IgD-negative memory B cell (primary cell): ENCODE results near the gene RGS11. TPM values are rescaled to one million over a fixed set of nuclear protein-coding genes. Genes with fewer than 3 reads are reported as not detected.
"Not testable (repeated sequence)": the region's sequence is repeated elsewhere in the genome, so short reads cannot be mapped to it uniquely, and the experiment has no call there.

ENCODE experiments used
- H3K27ac Mint-ChIP-seq, 3 donors: one replicate each; pipeline ENCODE4 v1.8.0; 2020 to 2022; ENCODE audit warnings: mild to moderate bottlenecking in 3 of 3, mixed read lengths in 3 of 3, moderate library complexity in 1 of 3
- H3K27me3 Mint-ChIP-seq: one replicate; pipeline ENCODE4 v1.8.0; 2021; ENCODE audit warnings: mixed read lengths
- H3K36me3 Mint-ChIP-seq: one replicate; pipeline ENCODE4 v1.8.0; 2020; ENCODE audit warnings: mild to moderate bottlenecking, mixed read lengths
- H3K4me1 Mint-ChIP-seq, 3 donors: one replicate each; pipeline ENCODE4 v1.8.0; 2020 to 2022; ENCODE audit warnings: mixed read lengths in 3 of 3, mild to moderate bottlenecking in 1 of 3
- H3K4me3 Mint-ChIP-seq, 4 donors: one replicate each; pipeline ENCODE4 v1.8.0; 2020 to 2022; ENCODE audit warnings: mild to moderate bottlenecking in 4 of 4, mixed read lengths in 4 of 4, moderate library complexity in 3 of 4
- H3K9me3 Mint-ChIP-seq, 3 donors: one replicate each; pipeline ENCODE4 v1.8.0; 2020 to 2021; ENCODE audit warnings: mixed read lengths in 3 of 3, mild to moderate bottlenecking in 1 of 3
- polyA plus RNA-seq: library from polyadenylated mRNA; unstranded; fragments of 300-500 nt; fragmentation: Illumina TruSeq; gene quantifications from one replicate; pipeline ENCODE4 v1.2.3, GENCODE V29; 2021

Gene RGS11
- polyA plus RNA-seq, 1 donor from 2014 or later, result not detected

DNA sequence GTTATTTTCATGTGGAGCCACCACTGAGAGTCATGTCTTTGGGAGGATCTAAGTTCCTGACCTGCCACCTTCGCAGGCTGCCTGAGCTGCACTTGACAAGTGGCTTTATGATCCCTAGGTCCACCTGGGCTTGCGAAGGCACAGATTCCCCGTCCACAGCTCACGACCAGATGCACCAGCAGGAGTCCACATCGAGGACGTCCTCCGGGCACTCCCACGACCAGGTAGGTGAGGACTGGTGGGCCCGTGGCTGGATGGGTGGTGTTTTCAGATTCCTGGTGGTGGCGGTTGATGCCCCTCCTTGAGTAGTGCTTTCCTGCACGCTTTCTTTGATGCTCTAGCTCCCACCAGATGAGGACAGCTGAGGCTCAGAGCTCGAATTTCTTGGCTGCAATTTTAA is 26.3 kb downstream of the RGS11 start:
- H3K9me3 Mint-ChIP-seq, result no peaks in the 10 kb centered on the region
- peaks cover 11% of the 10 kb centered on the region for H3K36me3 Mint-ChIP-seq
- no peak overlapping the region for H3K4me3 Mint-ChIP-seq
- H3K27ac Mint-ChIP-seq, result no peak overlapping the region
- no peaks in the 10 kb centered on the region for H3K27me3 Mint-ChIP-seq
- peaks cover 5 to 9% (median 8%) of the 10 kb centered on the region in 3 donors for H3K4me1 Mint-ChIP-seq

DNA sequence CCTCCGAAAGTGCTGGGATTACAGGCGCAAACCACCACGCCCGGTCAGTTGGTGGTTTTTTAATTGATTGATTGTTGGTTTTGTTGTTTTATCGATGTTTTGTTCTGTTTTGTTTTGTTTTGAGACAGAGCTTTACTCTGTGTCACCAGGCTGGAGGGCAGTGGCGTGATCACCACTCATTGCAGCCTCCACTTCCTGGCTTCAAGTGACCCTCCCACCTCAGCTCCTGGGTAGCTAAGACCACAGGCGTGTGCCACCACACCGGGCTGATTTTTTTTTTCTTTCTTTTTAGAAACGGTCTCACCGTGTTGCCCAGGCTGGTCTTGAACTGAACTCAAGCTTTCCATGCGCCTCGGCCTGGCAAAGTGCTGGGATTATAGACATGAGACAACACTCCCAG is 28.7 kb downstream of the RGS11 start:
- peaks cover 0 to 3% (median 1%) of the 10 kb centered on the region in 3 donors for H3K4me1 Mint-ChIP-seq
- no peaks in the 10 kb centered on the region for H3K27me3 Mint-ChIP-seq
- H3K4me3 Mint-ChIP-seq, result no peak overlapping the region
- H3K36me3 Mint-ChIP-seq, result peaks cover 9% of the 10 kb centered on the region
- no peaks in the 10 kb centered on the region for H3K9me3 Mint-ChIP-seq
- no peak overlapping the region for H3K27ac Mint-ChIP-seq

DNA sequence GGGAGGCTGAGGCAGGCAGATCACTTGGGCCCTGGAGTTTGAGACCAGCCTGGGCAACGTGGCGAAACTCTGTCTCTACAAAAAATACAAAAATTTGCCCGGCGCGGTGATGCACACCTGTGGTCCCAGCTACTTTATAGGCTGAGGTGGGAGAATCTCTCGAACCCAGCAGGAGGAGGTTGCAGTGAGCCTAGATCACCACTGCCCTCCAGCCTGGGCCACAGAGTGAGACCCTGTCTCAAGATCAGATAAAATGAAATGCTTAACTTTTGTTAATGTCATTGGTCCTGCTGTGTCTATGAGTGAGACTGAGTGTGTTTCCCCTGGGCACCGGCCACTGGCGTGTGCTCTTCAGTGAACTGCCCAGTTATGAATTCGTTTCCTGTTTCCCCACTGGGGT is 30.6 kb downstream of the RGS11 start:
- no peak overlapping the region for H3K27ac Mint-ChIP-seq
- no peaks in the 10 kb centered on the region for H3K9me3 Mint-ChIP-seq
- H3K4me1 Mint-ChIP-seq, result peaks cover 0 to 5% (median 3%) of the 10 kb centered on the region in 3 donors
- H3K36me3 Mint-ChIP-seq, result peaks cover 2% of the 10 kb centered on the region
- H3K27me3 Mint-ChIP-seq, result no peaks in the 10 kb centered on the region
- H3K4me3 Mint-ChIP-seq, result no peak overlapping the region

DNA sequence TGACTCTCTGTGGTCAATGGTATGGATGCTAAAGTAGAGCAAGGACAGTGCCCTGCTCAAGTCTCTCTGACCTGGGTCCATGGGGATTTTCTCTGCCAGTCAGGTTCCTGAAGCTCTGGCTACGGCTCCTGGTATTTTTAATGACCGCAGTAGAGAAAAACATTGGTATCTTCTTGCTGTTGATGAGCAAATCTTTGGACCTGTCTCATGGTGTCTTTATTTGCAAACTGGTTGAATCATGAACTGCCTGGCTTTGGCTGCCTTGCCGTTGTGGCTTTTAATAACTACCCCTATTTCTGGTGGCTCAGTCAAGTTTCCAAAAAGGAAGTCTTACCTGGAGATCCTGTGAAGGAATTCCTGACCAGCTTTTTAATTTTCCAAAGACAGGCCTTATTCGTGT is 32.4 kb downstream of the RGS11 start:
- H3K9me3 Mint-ChIP-seq, result no peaks in the 10 kb centered on the region
- no peak overlapping the region for H3K4me3 Mint-ChIP-seq
- H3K4me1 Mint-ChIP-seq, result peaks cover 3 to 10% (median 6%) of the 10 kb centered on the region in 3 donors
- H3K27ac Mint-ChIP-seq, result no peak overlapping the region
- H3K36me3 Mint-ChIP-seq, result peaks cover 4% of the 10 kb centered on the region
- no peaks in the 10 kb centered on the region for H3K27me3 Mint-ChIP-seq

DNA sequence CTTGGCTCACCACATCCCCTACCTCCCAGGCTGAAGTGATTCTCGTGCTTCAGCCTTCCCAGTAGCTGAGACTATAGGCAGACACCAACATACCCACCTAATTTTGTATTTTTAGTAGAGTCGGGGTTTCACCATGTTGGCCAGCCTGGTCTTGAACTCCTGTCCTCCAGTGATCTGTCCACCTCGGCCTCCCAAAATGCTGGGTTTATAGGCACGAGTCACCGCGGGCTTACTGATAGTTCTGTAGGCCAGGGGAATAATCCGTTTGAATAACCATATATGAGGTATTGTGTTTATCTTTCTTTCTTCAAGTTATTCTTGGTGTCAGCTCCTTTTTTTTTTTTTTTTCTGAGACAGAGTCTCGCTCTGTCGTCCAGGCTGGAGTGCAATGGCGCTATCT is 33.5 kb downstream of the RGS11 start:
- Mint-ChIP-seq H3K9me3 (no peaks in the 10 kb centered on the region), H3K36me3 (peaks cover 2% of the 10 kb centered on the region), H3K4me3 (no peak overlapping the region), H3K27me3 (no peaks in the 10 kb centered on the region), H3K4me1 (peaks cover 3 to 10% (median 6%) of the 10 kb centered on the region in 3 donors), H3K27ac (no peak overlapping the region)

DNA sequence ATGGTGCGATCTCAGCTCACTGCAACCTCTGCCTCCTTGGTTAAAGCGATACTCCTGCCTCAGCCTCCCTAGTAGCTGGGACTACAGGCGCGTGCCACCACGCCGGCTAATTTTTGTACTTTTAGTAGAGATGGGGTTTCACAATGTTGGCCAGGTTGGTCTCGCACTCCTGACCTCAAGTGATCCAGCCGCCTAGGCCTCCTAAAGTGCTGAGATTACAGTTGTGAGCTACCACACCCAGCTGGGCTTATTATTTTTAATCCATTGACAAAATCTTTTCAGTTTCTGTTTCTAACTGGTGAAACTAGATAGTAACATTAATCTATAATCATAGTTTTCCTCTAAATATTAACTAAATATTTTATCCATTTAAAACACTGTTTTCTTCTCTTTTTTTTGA is 35.2 kb downstream of the RGS11 start:
- Mint-ChIP-seq H3K4me3 (no peak overlapping the region), H3K27ac (peak overlapping the region in 1 of 3 donors; percentile 28), H3K27me3 (no peaks in the 10 kb centered on the region), H3K36me3 (peaks cover 2% of the 10 kb centered on the region), H3K9me3 (no peaks in the 10 kb centered on the region), H3K4me1 (peaks cover 5 to 13% (median 6%) of the 10 kb centered on the region in 3 donors)

DNA sequence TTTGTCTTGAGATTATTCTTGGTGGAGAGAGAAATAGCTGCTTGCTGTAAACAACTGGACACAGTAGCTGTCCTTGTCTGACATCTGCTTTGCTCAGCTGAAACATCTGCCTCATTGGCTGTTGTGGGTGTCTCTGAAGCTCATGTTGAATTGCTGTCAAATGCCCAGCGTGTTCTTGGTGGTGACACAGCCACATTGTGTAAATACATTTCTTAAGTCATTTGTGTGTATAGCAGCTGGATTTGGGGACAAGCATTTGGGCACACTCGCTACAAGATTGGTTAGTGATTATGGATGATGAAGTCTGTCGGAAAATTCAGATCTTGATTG is 35.8 kb downstream of the RGS11 start:
- Mint-ChIP-seq H3K4me3 (peak overlapping the region in 1 of 4 donors; percentile 5), H3K27me3 (no peaks in the 10 kb centered on the region), H3K9me3 (no peaks in the 10 kb centered on the region), H3K4me1 (peaks cover 9 to 15% (median 10%) of the 10 kb centered on the region in 3 donors), H3K36me3 (peaks cover 2% of the 10 kb centered on the region), H3K27ac (peak overlapping the region in 2 of 3 donors; percentile 19 to 21)

DNA sequence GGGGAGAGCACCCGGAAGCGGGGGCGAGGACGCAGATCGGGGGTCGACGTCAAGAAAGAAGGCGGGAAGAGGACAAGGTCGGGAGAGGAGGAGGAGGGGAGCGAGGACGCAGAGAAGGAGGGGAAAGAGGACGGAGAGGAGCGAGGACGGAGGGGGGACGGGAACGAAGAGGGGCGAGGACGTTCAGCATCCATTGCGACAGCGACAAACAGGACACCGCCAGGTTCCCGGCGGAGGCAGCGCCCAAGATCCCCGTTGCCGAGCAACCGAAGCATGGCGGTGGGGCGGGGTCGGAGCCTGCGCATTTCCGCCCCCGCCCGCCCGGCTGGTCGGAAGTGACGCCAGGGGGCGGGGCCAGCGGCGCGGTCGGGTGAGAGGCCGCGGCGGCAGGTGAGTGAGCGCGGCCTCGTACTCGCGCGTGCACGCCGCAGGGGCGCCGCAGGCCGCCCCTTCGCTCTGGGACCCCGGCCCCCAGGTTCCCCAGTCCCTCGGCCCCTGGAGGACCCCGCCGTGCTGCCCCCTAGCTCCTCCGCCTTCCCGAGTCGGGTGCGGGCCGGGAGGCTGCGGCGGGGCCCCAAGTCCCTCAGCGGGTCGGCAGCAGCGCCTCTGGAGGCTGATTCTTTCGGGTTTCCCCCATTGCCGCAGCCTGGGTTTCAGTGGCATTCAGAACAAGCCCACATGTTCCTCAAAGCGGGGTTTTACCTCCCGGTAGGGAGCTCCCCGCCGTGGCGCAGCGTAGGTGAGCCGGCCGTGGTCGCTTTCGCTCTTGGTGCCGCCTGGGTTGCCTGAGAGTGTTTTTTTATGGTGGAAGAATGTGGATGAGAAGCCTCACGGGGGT is 41.1 kb downstream of the RGS11 start, which contains the start of gene FAM234A:
FAM234A (plus strand) TSS at position 354 of the 838 bp plus-strand sequence. CDS start 19,593 bp downstream, outside the sequence.
- Mint-ChIP-seq H3K36me3 (peaks cover under 1% of the 10 kb centered on the region), H3K4me1 (peaks cover 8 to 10% (median 9%) of the 10 kb centered on the region in 3 donors), H3K4me3 (peak within 1 kb of the TSS; percentile 96 to 98 (median 96)), H3K9me3 (no peaks in the 10 kb centered on the region), H3K27ac (peak within 1 kb of the TSS; percentile 96 to 99 (median 98)), H3K27me3 (no peaks in the 10 kb centered on the region)

DNA sequence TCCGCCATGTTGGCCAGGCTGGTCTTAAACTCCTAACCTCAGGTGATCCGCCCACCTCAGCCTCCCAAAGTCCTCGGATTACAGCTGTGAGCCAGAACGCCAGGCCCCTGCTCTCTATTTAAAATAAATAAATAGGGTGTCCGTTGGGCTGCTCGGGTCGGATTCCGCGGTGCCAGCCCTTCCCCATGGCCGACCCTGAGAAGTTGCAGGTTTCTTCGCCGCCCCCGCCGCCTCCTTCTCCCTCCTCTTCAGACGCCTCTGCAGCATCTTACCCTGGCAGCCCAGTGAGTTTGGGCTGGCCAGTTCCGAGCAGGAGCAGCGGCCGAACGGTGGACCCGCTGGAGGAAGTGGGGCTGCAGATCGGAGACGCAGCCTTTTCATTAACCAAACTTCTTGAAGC is 44.8 kb downstream of the RGS11 start:
- H3K4me3 Mint-ChIP-seq, result peak overlapping the region in 1 of 4 donors; percentile 79
- no peaks in the 10 kb centered on the region for H3K27me3 Mint-ChIP-seq
- H3K27ac Mint-ChIP-seq, result peak overlapping the region in 1 of 3 donors; percentile 86
- no peaks in the 10 kb centered on the region for H3K36me3 Mint-ChIP-seq
- H3K4me1 Mint-ChIP-seq, result peaks cover 18 to 33% (median 23%) of the 10 kb centered on the region in 3 donors
- H3K9me3 Mint-ChIP-seq, result no peaks in the 10 kb centered on the region

DNA sequence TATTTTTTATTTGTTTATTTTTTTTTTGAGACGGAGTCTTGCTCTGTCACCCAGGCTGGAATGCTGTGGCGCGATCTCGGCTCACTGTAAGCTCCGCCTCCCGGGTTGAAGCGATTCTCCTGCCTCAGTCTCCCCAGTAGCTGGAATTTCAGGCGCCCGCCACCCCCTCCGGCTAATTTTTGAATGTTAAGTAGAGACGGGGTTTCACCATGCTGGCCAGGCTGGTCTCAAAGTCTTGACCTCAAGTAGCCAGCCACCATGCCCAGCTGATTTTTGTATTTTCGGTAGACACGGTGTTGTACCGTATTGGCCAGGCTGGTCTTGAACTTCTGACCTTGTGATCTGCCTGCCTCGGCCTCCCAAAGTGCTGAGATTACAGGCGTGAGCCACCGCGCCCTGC is 45.4 kb downstream of the RGS11 start:
- peak overlapping the region in 1 of 4 donors; percentile 43 for H3K4me3 Mint-ChIP-seq
- not testable (repeated sequence) for H3K9me3 Mint-ChIP-seq, H3K36me3 Mint-ChIP-seq, H3K27me3 Mint-ChIP-seq, H3K27ac Mint-ChIP-seq
- peaks cover 18 to 33% (median 23%) of the 10 kb centered on the region in 3 donors for H3K4me1 Mint-ChIP-seq

DNA sequence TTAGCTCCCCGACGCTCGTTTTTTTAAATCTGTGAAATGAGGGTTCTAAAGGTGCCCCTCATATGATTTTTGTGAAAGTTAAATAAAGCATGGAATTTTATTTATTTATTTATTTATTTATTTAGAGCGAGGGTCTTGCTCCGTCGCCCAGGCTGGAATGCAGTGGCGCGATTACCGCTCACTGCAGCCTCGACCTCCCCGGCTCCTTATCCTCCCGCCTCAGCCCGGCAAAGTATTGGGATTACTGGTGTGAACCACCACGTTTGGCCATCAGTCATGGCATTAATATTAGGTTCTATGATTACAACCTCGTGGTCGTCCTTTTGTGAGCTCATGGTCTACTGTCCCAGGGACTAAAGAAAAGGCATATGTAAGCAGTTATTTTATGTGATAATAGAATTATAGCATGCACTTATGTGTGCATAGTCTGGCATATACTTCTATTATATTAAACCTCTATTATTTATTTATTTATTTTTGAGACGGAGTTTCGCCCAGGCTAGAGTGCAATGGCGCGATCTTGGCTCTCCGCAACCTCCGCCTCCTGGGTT is 45.9 kb downstream of the RGS11 start:
- H3K27me3 Mint-ChIP-seq, result no peaks in the 10 kb centered on the region
- H3K36me3 Mint-ChIP-seq, result no peaks in the 10 kb centered on the region
- no peaks in the 10 kb centered on the region for H3K9me3 Mint-ChIP-seq
- peak overlapping the region in 3 of 4 donors; percentile 58 to 93 (median 89) for H3K4me3 Mint-ChIP-seq
- peak overlapping the region; percentile 91 to 97 (median 93) for H3K27ac Mint-ChIP-seq
- peaks cover 18 to 29% (median 20%) of the 10 kb centered on the region in 3 donors for H3K4me1 Mint-ChIP-seq

DNA sequence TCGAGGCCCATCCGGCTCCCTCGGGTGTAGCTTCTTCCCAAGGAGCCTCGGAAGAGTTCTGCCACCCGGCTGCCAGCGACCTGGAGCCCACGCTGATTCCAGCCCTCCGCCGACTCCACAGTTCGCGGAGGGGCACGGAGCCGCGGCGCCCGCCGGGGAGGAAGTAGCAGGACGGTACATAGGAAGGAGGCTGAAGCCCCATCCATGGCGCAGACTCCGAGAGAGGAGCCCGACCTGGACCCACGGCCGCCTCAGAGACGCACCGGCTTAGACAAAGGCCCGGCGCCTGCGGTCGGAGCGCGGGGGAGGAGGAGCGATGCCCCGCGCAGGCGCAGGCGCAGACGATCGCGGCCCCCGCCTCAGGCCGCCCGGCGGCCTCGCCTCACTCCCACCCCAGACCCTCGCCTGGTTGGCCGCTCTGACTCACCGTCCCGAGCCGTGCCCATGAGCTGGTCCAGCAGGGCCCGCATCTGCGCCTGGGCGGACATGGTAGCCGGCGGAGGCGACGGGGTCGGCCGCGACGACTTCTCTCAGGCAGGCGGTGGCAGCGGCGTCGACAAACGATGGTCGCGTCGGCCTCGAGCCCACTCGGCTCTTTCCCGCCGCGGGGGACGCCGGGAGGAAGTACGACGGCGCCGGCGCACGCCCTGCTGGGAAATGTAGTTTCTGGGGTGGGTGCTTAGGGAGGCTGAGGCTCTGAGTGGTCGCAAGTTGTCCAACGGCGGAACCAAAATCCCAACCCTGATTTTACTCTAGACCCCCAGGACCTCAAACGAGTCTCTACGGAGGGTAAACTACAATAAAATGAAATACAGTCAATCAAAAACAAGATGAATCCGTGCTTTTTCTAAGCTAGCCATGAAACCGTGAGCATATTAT is 46.7 kb downstream of the RGS11 start, which contains the start of gene LUC7L:
LUC7L (minus strand) TSS at position 598 of the 879 bp plus-strand sequence; CDS start at position 488, 110 bp downstream.
- Mint-ChIP-seq H3K4me1 (peaks cover 18 to 29% (median 20%) of the 10 kb centered on the region in 3 donors), H3K36me3 (no peaks in the 10 kb centered on the region), H3K4me3 (peak within 1 kb of the TSS; percentile 88 to 93 (median 93)), H3K27me3 (no peaks in the 10 kb centered on the region), H3K27ac (peak within 1 kb of the TSS; percentile 91 to 97 (median 93)), H3K9me3 (no peaks in the 10 kb centered on the region)

DNA sequence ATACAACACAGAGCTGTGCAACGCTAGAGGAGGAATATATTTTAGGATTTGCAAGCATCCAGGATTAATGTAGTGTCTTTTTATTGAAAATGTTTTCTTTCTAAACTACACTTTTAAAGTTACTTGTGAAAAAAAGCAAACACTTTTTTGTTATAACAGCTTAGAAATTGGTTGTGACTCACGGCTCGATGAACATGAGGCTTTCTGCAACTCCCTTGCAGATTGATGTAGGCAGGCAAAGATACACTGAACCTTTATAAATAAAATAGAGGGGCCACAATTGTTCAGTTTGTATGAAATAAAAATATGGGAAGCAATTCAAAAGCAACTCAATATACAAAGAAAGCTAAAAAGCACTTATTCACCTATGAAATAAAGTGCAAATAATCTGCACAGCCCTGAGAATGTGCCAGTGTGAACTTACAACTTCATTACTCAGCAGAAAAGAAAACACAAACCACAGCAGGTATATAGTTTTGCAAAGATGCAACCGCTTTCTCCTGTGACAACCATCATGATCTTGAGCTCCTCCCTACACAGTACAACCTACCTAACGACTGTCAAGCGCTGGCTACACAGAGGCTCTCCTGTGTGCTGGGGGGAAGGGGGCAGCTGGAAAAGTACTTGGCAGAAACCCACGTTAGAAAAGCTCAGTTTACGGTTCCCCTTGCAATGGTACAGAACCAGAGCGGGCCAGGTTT is 47.4 kb downstream of the RGS11 start:
- peak overlapping the region; percentile 91 to 97 (median 93) for H3K27ac Mint-ChIP-seq
- no peaks in the 10 kb centered on the region for H3K36me3 Mint-ChIP-seq
- H3K4me3 Mint-ChIP-seq, result peak overlapping the region; percentile 88 to 93 (median 93)
- H3K9me3 Mint-ChIP-seq, result no peaks in the 10 kb centered on the region
- peaks cover 18 to 29% (median 20%) of the 10 kb centered on the region in 3 donors for H3K4me1 Mint-ChIP-seq
- H3K27me3 Mint-ChIP-seq, result no peaks in the 10 kb centered on the region

DNA sequence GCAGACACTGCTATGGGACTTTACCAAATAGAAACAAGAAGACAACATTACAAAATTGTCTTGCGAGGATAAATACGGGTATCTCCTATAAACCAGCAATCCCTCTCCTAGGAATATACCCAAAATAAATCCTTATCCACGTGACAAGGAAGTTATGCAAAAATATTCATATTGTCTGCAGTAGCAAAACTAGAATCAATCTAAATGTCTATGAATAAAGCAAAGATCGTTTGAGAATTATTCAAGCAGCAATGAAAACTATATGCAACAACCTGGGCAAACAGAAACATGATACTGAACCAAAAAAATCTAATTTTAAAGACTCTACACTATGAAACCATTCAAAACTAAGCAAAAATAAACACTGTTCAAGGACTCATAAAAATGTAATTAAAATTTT is 55.7 kb downstream of the RGS11 start:
- H3K4me1 Mint-ChIP-seq, result peaks cover 4 to 5% (median 5%) of the 10 kb centered on the region in 3 donors
- no peaks in the 10 kb centered on the region for H3K9me3 Mint-ChIP-seq
- no peak overlapping the region for H3K4me3 Mint-ChIP-seq
- H3K27me3 Mint-ChIP-seq, result no peaks in the 10 kb centered on the region
- no peak overlapping the region for H3K27ac Mint-ChIP-seq
- no peaks in the 10 kb centered on the region for H3K36me3 Mint-ChIP-seq
